GM19023 (cell line): ENCODE results near the gene ABTB1.
"Not testable (repeated sequence)": the region's sequence is repeated elsewhere in the genome, so short reads cannot be mapped to it uniquely, and the experiment has no call there.

Experiments
- ATAC-seq: cut with Tn5 transposase; IDR thresholded peaks from one replicate; pipeline ENCODE4 v1.9.1; 2021; ENCODE audit warnings: mild to moderate bottlenecking, moderate library complexity; ENCODE audit not compliant: unreplicated experiment

The ABTB1 gene

GRCh38 chr3:127702151-127702578 is 29.4 kb downstream of the ABTB1 start:
- no peak for ATAC-seq

DNA sequence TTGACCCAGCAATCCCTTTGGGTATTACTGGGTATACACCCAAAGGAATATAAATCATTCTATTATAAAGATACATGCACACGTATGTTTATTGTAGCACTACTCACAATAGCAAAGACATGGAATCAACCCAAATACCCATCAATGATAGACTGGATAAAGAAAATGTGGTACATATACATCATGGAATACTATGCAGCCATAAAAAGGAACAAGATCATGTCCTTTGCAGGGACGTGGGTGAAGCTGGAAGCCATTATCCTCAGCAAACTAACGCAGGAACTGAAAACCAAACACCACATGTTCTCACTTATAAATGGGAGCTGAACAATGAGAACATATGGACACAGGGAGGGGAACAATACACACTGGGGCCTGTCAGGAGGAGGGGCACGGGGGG is 32.1 kb downstream of the ABTB1 start:
- ATAC-seq: not testable (repeated sequence)

GRCh38 chr3:127706312-127706711 is 33.6 kb downstream of the ABTB1 start:
- no peak for ATAC-seq

DNA sequence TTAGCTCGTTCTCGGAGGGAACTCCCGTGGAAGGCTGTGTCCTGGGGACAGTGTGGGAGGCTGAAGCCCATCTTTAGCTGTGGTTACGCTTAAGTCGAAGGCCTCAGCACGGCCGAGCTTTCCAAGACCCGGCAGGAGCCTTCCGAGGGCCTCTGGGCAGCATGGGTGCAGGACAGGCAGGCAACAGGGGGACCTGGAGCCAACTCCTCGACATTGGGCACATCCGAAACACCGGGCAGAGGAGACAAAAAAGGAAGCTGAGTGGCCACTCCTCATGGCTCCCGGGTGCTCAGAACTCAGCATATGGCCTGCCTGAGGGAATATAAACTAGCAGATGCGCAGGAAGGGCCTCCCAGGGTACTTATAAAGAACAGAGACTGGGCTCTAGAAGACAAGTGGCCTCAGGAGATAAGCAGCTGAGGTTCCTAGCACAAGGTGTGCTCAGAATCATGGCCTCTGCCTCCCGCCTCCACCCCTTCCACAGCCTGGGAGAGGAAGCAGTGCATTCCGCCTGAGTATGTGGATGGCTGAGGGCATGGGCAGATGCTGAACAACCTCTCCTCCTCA is 34.1 kb downstream of the ABTB1 start:
- no peak for ATAC-seq

DNA sequence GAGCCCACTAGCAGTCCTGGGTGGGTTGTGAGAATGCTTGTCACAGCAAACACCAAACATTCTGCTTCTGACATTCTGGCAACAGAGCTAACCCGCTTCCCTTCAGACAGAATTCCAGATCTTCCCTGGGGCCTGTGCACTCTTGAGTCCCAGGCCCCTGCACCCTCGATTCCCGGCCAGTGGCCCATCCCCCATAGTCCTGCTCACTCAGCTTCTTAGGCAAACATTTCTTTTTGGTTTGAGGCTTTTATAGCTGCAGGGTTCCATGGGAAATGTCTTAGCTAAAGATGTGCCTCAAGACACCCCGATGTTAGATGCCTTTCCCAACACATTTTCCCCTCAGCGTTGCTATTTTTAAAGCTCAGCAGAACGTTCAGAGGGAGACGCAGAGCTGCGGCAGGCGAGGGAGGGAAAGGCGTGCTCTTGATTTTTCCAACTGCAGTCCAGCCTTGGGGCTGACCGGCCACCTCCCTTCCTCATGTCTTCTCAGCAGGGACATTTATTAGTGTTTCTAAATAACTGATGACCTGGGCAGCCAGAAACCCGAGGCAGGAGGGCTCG is 35.2 kb downstream of the ABTB1 start:
- no peak for ATAC-seq

DNA sequence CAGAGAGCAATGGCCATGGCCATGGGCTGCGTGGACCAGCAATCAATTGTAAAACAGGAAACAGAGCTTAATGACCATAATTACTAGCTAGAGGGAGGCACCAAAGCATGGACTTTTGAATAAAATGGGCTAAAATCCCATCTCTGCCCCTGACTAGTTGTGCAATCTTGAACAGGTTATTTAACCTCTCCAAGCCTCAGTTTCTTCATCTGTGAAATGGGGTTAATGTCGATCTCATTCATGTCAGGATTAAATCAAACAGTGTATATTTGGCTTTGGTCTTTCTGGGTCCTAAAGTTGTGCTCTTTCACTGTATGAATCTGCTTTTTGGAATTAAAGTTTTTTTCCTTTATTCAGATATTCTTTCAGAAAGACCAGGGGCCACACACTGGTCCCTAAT is 36.1 kb downstream of the ABTB1 start:
- no peak for ATAC-seq

DNA sequence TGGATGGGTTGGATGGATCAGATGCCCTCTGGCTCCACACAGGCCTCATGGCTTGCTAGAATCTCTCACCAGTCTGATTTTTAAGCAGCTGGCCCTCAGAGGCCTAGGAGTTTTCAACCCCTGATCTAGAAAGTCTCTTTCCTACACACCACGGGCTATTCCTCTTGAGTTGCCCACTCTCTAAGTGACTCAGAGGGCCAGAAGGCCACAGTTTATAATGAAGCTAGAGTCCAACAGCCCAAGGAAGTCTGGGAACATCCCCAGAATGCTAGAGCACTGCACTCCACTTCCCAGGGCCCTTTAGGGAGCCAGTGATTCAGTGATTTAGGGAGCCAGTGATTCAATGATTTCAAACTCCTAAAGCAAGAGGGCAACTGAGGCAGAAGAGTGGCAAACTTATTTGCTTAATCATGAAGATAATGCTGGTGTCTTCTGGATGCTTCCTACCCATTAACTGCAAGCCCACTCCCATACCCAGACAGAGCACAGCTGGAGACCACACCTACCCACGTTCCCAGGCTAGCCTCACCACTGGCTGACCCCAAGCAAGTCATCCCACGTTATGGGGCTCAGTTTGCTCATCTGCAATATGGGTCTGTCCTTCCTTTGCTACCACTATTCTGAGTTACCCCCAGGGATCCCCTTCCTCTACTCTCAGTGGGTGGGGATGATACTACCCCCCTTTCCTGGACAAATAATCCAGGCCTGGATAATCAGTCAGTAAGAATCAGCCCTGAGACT is 36.7 kb downstream of the ABTB1 start:
- no peak for ATAC-seq

- no peak for ATAC-seq
Observed at GRCh38 chr3:127710155-127710941, 37.6 kb downstream of the ABTB1 start.

- no peak for ATAC-seq
Observed at GRCh38 chr3:127711021-127711695, 38.4 kb downstream of the ABTB1 start.

- no peak for ATAC-seq
Observed at GRCh38 chr3:127711896-127712295, 39.1 kb downstream of the ABTB1 start.

GRCh38 chr3:127712461-127712860 is 39.7 kb downstream of the ABTB1 start:
- no peak for ATAC-seq

DNA sequence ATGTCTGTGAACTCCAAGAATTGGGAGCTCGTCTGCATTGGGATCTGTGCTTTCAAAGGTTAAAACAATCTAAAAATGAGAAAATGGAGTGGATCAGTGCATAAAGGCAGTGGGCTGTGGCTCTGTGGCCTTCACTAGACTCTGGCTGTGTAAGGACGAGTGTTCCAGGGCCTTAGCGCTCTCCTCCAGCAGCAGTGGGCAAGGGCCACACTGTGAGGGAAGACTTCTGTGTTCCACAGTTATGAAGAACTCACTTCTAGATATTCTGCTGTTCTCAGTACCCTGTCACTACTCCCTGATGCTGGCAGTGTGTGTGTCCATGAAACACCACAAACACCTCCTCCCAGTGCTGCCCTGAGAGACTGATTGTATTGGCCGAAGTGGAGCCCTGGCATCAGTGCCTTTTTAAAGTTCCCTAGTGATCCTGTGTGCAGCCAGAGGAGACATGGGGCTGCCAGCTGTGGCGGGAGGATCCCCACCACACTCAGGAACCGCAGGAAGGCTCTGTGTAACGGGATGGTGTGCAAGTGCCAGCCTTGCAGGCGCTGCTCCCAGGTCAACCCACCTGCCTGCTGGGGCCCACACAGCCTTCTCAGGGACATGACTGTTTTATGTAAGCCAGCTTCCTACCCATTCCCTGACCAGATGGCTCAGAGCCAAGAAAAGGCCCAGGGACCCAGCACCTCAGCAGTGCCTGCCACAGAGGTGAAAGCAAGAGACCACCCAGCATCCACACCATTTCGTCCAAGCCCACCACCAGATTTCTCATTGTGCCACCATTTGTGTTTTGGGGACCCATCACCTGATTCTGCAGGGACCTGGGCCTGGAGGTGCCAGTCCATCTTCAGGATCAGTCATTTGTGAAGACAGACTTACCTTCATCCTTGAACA is 40.4 kb downstream of the ABTB1 start:
- ATAC-seq: no peak

GRCh38 chr3:127714125-127714571 is 41.4 kb downstream of the ABTB1 start:
- no peak for ATAC-seq

GRCh38 chr3:127714866-127715265 is 42.1 kb downstream of the ABTB1 start:
- no peak for ATAC-seq

GRCh38 chr3:127715532-127715931 is 42.8 kb downstream of the ABTB1 start:
- no peak for ATAC-seq

GRCh38 chr3:127716384-127716783 is 43.6 kb downstream of the ABTB1 start:
- ATAC-seq: no peak

GRCh38 chr3:127717357-127718244 is 44.8 kb downstream of the ABTB1 start:
- no peak for ATAC-seq

DNA sequence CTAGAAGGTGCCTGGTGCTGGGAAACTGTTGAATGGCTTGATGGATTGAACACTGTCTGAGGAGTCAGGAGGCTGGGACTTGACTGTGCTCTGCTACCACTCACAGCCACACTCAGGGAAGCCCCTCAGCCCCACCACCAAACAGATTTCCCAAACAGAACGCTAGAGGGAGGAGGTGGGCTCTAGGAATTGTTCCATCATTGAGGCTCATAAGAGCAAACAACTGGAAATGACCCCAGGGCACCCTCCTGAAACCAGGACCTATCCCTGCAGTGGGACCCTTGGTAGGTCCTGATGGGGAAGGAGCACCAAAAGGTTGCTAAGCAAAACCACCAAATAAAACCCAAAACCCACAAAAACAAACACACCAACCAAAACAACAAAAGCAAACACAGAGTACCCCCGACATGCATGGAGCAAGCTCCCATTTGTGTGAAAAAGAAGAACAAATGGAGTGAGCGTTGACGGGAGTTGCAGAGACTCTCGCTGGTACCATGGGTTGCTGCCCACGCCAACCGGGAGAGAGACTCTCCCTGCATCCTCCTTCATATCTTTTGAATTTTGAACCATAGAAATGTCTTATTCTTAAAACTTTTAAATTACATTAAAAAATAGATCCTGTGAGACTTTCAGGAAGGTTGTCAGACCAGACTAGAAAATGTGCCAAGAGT is 45.6 kb downstream of the ABTB1 start:
- ATAC-seq: no peak

DNA sequence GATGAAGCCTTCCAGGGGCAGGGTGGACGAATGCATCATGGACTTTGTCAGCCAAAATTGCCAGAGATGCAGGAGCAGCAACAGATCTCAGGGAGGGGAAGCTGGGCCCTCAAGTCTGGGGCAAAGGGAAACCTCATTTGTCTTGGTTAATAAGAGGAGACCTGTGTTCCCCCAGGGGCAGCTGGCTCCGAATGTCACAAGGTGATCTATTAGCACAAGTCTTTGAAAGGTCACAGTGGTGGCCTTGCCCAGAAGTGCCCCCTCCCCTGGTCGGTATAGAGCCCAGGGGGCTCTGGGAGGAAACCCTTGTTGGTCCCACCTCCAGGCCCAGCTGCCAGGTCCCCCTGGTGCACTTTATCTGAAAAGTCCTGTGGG is 46.2 kb downstream of the ABTB1 start:
- no peak for ATAC-seq
